IMR-90 (cell line): ENCODE results near the gene IRF6. TPM values are rescaled to one million over a fixed set of nuclear protein-coding genes. Genes with fewer than 3 reads are reported as not detected.

Experiments used
- ATAC-seq: fragments of 200-7000 bp; cut with Tn5 transposase; 2 replicates; pipeline ENCODE4 v1.9.1; 2020; ENCODE audit warnings: low read depth, mild to moderate bottlenecking, moderate library complexity
- BruUV-seq: library from RNA; stranded (reverse); fragments of 400-500 nt; replicated peaks from 2 replicates; lab custom pipeline; 2021; lab: Mats Ljungman, UMichigan
- CTCF ChIA-PET: fragments of 300-600 bp; formaldehyde crosslinking; extraction: SDS; loops from one replicate; lab custom pipeline; 2021; ENCODE audit warnings: antibody characterized with exemption; lab: Yijun Ruan, JAX
- POLR2A ChIA-PET: fragments of 300-600 bp; sonication (Branson Sonifier 250); formaldehyde crosslinking; loops from one replicate; lab custom pipeline; 2022; ENCODE audit warnings: antibody characterized with exemption; ENCODE audit not compliant: unreplicated experiment; lab: Charles Lee
- DNase-seq: peaks from one replicate; pipeline ENCODE4 v3.0.0; 2013
- H2AFZ ChIP-seq: replicated peaks from 2 replicates; pipeline ENCODE3; 2013; ENCODE audit warnings: low read length, mild to moderate bottlenecking; ENCODE audit not compliant: poor library complexity
- H2AK5ac ChIP-seq: 2 replicates; pipeline ENCODE4 v1.6.1; 2013; ENCODE audit warnings: low read depth, low read length, inconsistent platforms
- H2AK9ac ChIP-seq: replicated peaks from 2 replicates; pipeline ENCODE3; 2013; ENCODE audit warnings: mild to moderate bottlenecking, low read depth, low read length, moderate library complexity; ENCODE audit not compliant: poor library complexity
- H2BK120ac ChIP-seq: 2 replicates; pipeline ENCODE4 v1.6.1; 2013; ENCODE audit warnings: low read depth, low read length, inconsistent platforms
- H2BK15ac ChIP-seq: 3 replicates; pipeline ENCODE4 v1.6.1; 2013; ENCODE audit warnings: low read depth, low read length, inconsistent platforms
- H2BK20ac ChIP-seq: 2 replicates; pipeline ENCODE4 v1.6.1; 2013; ENCODE audit warnings: low read depth, mild to moderate bottlenecking, inconsistent platforms, low read length, moderate library complexity
- H2BK5ac ChIP-seq: 2 replicates; pipeline ENCODE4 v1.6.1; 2013; ENCODE audit warnings: mild to moderate bottlenecking, low read depth, low read length, inconsistent platforms; ENCODE audit not compliant: poor library complexity, severe bottlenecking
- H3K14ac ChIP-seq: replicated peaks from 2 replicates; pipeline ENCODE4 v1.6.1; 2013; ENCODE audit warnings: low read depth, low read length, inconsistent platforms
- H3K18ac ChIP-seq: 2 replicates; pipeline ENCODE4 v1.6.1; 2013; ENCODE audit warnings: low read depth, low read length, control low read depth
- H3K23ac ChIP-seq: 2 replicates; pipeline ENCODE4 v1.6.1; 2013; ENCODE audit warnings: low read depth, low read length, inconsistent platforms
- H3K27ac ChIP-seq: 2 replicates; pipeline ENCODE4 v1.5.1; 2013; ENCODE audit warnings: mild to moderate bottlenecking, control low read depth, low read length; ENCODE audit not compliant: insufficient read depth
- H3K27me3 ChIP-seq: 2 replicates; pipeline ENCODE4 v1.6.1; 2013; ENCODE audit warnings: low read length; ENCODE audit not compliant: control insufficient read depth, insufficient read depth
- H3K36me3 ChIP-seq: 2 replicates; pipeline ENCODE4 v1.6.1; 2013; ENCODE audit warnings: low read length, mixed read lengths; ENCODE audit not compliant: control insufficient read depth, insufficient read depth
- H3K4ac ChIP-seq: 2 replicates; pipeline ENCODE4 v1.6.1; 2013; ENCODE audit warnings: low read depth, low read length, inconsistent platforms
- H3K4me1 ChIP-seq: 2 replicates; pipeline ENCODE4 v1.6.1; 2013; ENCODE audit warnings: low read length, mixed read lengths; ENCODE audit not compliant: control insufficient read depth, insufficient read depth
- H3K4me2 ChIP-seq: 2 replicates; pipeline ENCODE4 v1.6.1; 2013; ENCODE audit warnings: low read depth, mild to moderate bottlenecking, control low read depth, low read length, moderate library complexity
- H3K4me3 ChIP-seq: 2 replicates; pipeline ENCODE4 v1.5.1; 2013; ENCODE audit warnings: low read depth, mild to moderate bottlenecking, control low read depth, low read length, moderate library complexity; ENCODE audit not compliant: insufficient read depth
- H3K56ac ChIP-seq: 2 replicates; pipeline ENCODE4 v1.6.1; 2013; ENCODE audit warnings: low read length, inconsistent platforms; ENCODE audit not compliant: insufficient read depth; ENCODE audit errors: extremely low read depth
- H3K79me1 ChIP-seq, 2 experiments: 2 replicates each; pipeline ENCODE4 v1.6.1; 2013; ENCODE audit warnings: low read length in 2 of 2, inconsistent platforms in 1 of 2, low read depth in 1 of 2
- H3K9ac ChIP-seq: 2 replicates; pipeline ENCODE4 v1.6.1; 2013; ENCODE audit warnings: low read depth, low read length, control low read depth
- H3K9me1 ChIP-seq: 2 replicates; pipeline ENCODE4 v1.6.1; 2013; ENCODE audit warnings: low read length, inconsistent platforms; ENCODE audit not compliant: insufficient read depth
- H3K9me3 ChIP-seq: 2 replicates; pipeline ENCODE4 v1.6.1; 2013; ENCODE audit warnings: low read length; ENCODE audit not compliant: control insufficient read depth, insufficient read depth
- H4K20me1 ChIP-seq: 2 replicates; pipeline ENCODE4 v1.6.1; 2013; ENCODE audit warnings: low read length, inconsistent platforms; ENCODE audit not compliant: insufficient read depth
- H4K5ac ChIP-seq: 2 replicates; pipeline ENCODE4 v1.6.1; 2013; ENCODE audit warnings: mild to moderate bottlenecking, low read depth, low read length, control low read depth
- H4K8ac ChIP-seq, 2 experiments: 2 replicates each; pipeline ENCODE4 v1.6.1; 2013; ENCODE audit warnings: low read depth in 2 of 2, low read length in 2 of 2, control low read depth in 1 of 2, inconsistent platforms in 1 of 2
- H4K91ac ChIP-seq: 2 replicates; pipeline ENCODE4 v1.6.1; 2013; ENCODE audit warnings: low read depth, low read length, inconsistent platforms; ENCODE audit not compliant: insufficient read depth
- CEBPB ChIP-seq: IDR thresholded peaks from 2 replicates; pipeline ENCODE4 v1.6.1; 2012; ENCODE audit warnings: low read depth, low read length, improper control_type of control experiment
- CHD1 ChIP-seq: IDR thresholded peaks from 2 replicates; pipeline ENCODE4 v1.6.1; 2012; ENCODE audit warnings: low read depth, low read length, improper control_type of control experiment
- FOS ChIP-seq: fragments of 150-350 bp; IDR thresholded peaks from 2 replicates; pipeline ENCODE4 v1.6.1; 2016; ENCODE audit warnings: low read depth, low read length
- MAFK ChIP-seq: IDR thresholded peaks from 2 replicates; pipeline ENCODE4 v1.6.1; 2012; ENCODE audit warnings: low read depth, low read length, improper control_type of control experiment
- MAZ ChIP-seq: IDR thresholded peaks from 2 replicates; pipeline ENCODE4 v1.6.1; 2012; ENCODE audit warnings: low read depth, mild to moderate bottlenecking, low read length, improper control_type of control experiment, moderate library complexity, borderline replicate concordance
- RFX5 ChIP-seq: IDR thresholded peaks from 2 replicates; pipeline ENCODE4 v1.8.0; 2012; ENCODE audit warnings: low read depth, mild to moderate bottlenecking, low read length, moderate library complexity
- dilution Hi-C: fragments of 300-500 bp; cut with HindIII; formaldehyde crosslinking; loops from one replicate; pipeline ENCODE4 v1.14.3; 2018; ENCODE audit warnings: low sequenced_read_pairs; ENCODE audit not compliant: unreplicated experiment
- in situ Hi-C: fragments of 300-500 bp; cut with MboI; formaldehyde crosslinking; loops from 3 replicates; pipeline ENCODE4 v1.14.3; 2019; ENCODE audit warnings: low sequenced_read_pairs, inconsistent platforms, mixed read lengths
- intact Hi-C: fragments of 100-400 bp; cut with micrococcal nuclease; formaldehyde crosslinking; loops from 2 replicates; pipeline ENCODE4 v1.10.0; 2022
- polyA plus RNA-seq, 3 experiments: library from polyadenylated mRNA; depleted of rRNA; stranded (reverse); fragments of >200 nt; gene quantifications; 2 replicates each; pipeline ENCODE4 v1.2.3, GENCODE V29; 2012; ENCODE audit warnings: low replicate concordance in 1 of 3
- total RNA-seq: library from RNA; depleted of rRNA; stranded (reverse); fragments of >200 nt; gene quantifications from 2 replicates; pipeline ENCODE4 v1.2.3, GENCODE V29; 2012

IRF6 gene
- total and polyA plus RNA-seq, 2 of the 4 experiments (the other 2 are of a cell fraction), result 1.2 to 2.9 TPM

GRCh38 chr1:209761011-209761635 lies 44.8 kb downstream of the IRF6 start:
- H3K23ac ChIP-seq, result no peak overlapping the region
- peaks cover 9% of the 10 kb centered on the region; the same call in 1 of the 2 replicates for H3K27me3 ChIP-seq
- ChIA-PET POLR2A (no interaction called here), CTCF (no interaction called here)
- no peak overlapping the region for H4K91ac ChIP-seq
- no peak overlapping the region for H2AK9ac ChIP-seq
- no peak overlapping the region for H3K4me2 ChIP-seq
- no peak for DNase-seq
- no peak for TF ChIP-seq CEBPB
- TF ChIP-seq RFX5, result no peak
- TF ChIP-seq CHD1, result no peak
- no peak for TF ChIP-seq MAZ
- no peak for TF ChIP-seq FOS
- no peak for TF ChIP-seq MAFK
- no peak overlapping the region for H3K4me3 ChIP-seq
- no peak overlapping the region for H3K9ac ChIP-seq
- no peak overlapping the region for H2BK120ac ChIP-seq
- H2AK5ac ChIP-seq, result no peak overlapping the region
- no peak overlapping the region for H3K14ac ChIP-seq
- no peaks in the 10 kb centered on the region for H3K79me1 ChIP-seq
- in situ Hi-C loops (no loop called here), dilution Hi-C loops (no loop called here), intact Hi-C loops (no loop called here)
- H4K20me1 ChIP-seq, result no peaks in the 10 kb centered on the region
- no peak overlapping the region for H2BK5ac ChIP-seq
- H2AFZ ChIP-seq, result no peak overlapping the region
- H2BK15ac ChIP-seq, result no peak overlapping the region
- H4K5ac ChIP-seq, result no peak overlapping the region
- ATAC-seq, result no peak
- BruUV-seq, result no TSS peak
- H3K4ac ChIP-seq, result no peak overlapping the region
- no peak overlapping the region for H2BK20ac ChIP-seq
- H3K18ac ChIP-seq, result no peak overlapping the region
- no peaks in the 10 kb centered on the region for H3K9me1 ChIP-seq
- H4K8ac ChIP-seq, result no peak overlapping the region
- H3K56ac ChIP-seq, result no peak overlapping the region
- H3K4me1 ChIP-seq, result no peaks in the 10 kb centered on the region
- H3K27ac ChIP-seq, result no peak overlapping the region
- no peaks in the 10 kb centered on the region for H3K9me3 ChIP-seq
- H3K36me3 ChIP-seq, result no peaks in the 10 kb centered on the region
